ENCODE measurements around the gene KCTD19.
A peak's percentile ranks its signal among the peaks of the same experiment; 100 is the strongest.

Gene KCTD19

GRCh38 chr16:67254801-67255552 lies 71.6 kb downstream of the KCTD19 start:
- H3K27me3 ChIP-seq (ENCODE audit: control insufficient read depth, insufficient read depth, low read length), result no peaks in the 10 kb centered on the region
- H3K9me3 ChIP-seq (ENCODE audit: control insufficient read depth, low read length), result no peaks in the 10 kb centered on the region
- H3K36me3 ChIP-seq (ENCODE audit: control insufficient read depth, insufficient read depth, low read length), result no peaks in the 10 kb centered on the region
- TF ChIP-seq, protein P1, sequence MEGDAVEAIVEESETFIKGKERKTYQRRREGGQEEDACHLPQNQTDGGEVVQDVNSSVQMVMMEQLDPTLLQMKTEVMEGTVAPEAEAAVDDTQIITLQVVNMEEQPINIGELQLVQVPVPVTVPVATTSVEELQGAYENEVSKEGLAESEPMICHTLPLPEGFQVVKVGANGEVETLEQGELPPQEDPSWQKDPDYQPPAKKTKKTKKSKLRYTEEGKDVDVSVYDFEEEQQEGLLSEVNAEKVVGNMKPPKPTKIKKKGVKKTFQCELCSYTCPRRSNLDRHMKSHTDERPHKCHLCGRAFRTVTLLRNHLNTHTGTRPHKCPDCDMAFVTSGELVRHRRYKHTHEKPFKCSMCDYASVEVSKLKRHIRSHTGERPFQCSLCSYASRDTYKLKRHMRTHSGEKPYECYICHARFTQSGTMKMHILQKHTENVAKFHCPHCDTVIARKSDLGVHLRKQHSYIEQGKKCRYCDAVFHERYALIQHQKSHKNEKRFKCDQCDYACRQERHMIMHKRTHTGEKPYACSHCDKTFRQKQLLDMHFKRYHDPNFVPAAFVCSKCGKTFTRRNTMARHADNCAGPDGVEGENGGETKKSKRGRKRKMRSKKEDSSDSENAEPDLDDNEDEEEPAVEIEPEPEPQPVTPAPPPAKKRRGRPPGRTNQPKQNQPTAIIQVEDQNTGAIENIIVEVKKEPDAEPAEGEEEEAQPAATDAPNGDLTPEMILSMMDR (IDR thresholded peaks at IDR 0.05), result no peak
- peaks cover 8% of the 10 kb centered on the region for H3K4me1 ChIP-seq
- H3K27ac ChIP-seq, result no peak overlapping the region
- H3K79me2 ChIP-seq, result no peaks in the 10 kb centered on the region
- H2AFZ ChIP-seq, result no peak overlapping the region
- no peak overlapping the region for H3K9ac ChIP-seq
- H3K4me2 ChIP-seq (ENCODE audit: low read length), result no peak overlapping the region
- H3K4me3 ChIP-seq (ENCODE audit: low read depth, low read length), result no peak overlapping the region

GRCh38 chr16:67252609-67253497 lies 73.7 kb downstream of the KCTD19 start:
- no peaks in the 10 kb centered on the region for H3K9me3 ChIP-seq (ENCODE audit: control insufficient read depth, low read length)
- no peak overlapping the region for H2AFZ ChIP-seq
- no peak overlapping the region for H3K27ac ChIP-seq
- no peak overlapping the region for H3K9ac ChIP-seq
- peaks cover 2% of the 10 kb centered on the region for H3K4me1 ChIP-seq
- H3K27me3 ChIP-seq (ENCODE audit: control insufficient read depth, insufficient read depth, low read length), result no peaks in the 10 kb centered on the region
- TF ChIP-seq, protein P1 (IDR thresholded peaks at IDR 0.05), result no peak
- no peak overlapping the region for H3K4me2 ChIP-seq (ENCODE audit: low read length)
- H3K36me3 ChIP-seq (ENCODE audit: control insufficient read depth, insufficient read depth, low read length), result no peaks in the 10 kb centered on the region
- H3K4me3 ChIP-seq (ENCODE audit: low read depth, low read length), result no peak overlapping the region
- H3K79me2 ChIP-seq, result no peaks in the 10 kb centered on the region

DNA sequence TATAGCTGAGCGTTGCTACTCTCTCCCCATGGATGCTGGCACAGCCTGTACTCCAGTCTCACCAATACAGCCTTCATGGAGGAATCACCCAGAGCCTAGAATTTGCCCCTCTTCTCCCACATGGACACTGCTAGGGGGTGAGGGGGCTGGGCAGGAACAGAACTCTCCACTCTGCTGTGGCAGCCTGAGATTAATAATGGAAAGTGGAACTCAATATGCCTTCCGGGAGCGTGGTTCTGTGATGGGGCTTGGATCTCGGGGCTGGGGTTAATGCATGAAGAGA lies 76.6 kb downstream of the KCTD19 start:
- no peak overlapping the region for H3K4me2 ChIP-seq (ENCODE audit: low read length)
- H2AFZ ChIP-seq, result no peak overlapping the region
- H3K4me1 ChIP-seq, result peaks cover 8% of the 10 kb centered on the region
- no peaks in the 10 kb centered on the region for H3K27me3 ChIP-seq (ENCODE audit: control insufficient read depth, insufficient read depth, low read length)
- no peak overlapping the region for H3K4me3 ChIP-seq (ENCODE audit: low read depth, low read length)
- no peaks in the 10 kb centered on the region for H3K79me2 ChIP-seq
- TF ChIP-seq, protein P1 (IDR thresholded peaks at IDR 0.05), result no peak
- no peak overlapping the region for H3K9ac ChIP-seq
- H3K27ac ChIP-seq, result no peak overlapping the region
- H3K36me3 ChIP-seq (ENCODE audit: control insufficient read depth, insufficient read depth, low read length), result no peaks in the 10 kb centered on the region
- no peaks in the 10 kb centered on the region for H3K9me3 ChIP-seq (ENCODE audit: control insufficient read depth, low read length)

- TF ChIP-seq, protein P1 (IDR thresholded peaks at IDR 0.05), result no peak
- Histone ChIP-seq H3K27me3 (ENCODE audit: control insufficient read depth, insufficient read depth, low read length) (no peaks in the 10 kb centered on the region), H3K79me2 (no peaks in the 10 kb centered on the region), H3K9ac (no peak overlapping the region), H3K36me3 (ENCODE audit: control insufficient read depth, insufficient read depth, low read length) (no peaks in the 10 kb centered on the region), H3K4me3 (ENCODE audit: low read depth, low read length) (no peak overlapping the region), H3K4me2 (ENCODE audit: low read length) (peak overlapping the region; percentile 89), H3K9me3 (ENCODE audit: control insufficient read depth, low read length) (no peaks in the 10 kb centered on the region), H2AFZ (peak overlapping the region; percentile 77), H3K27ac (no peak overlapping the region), H3K4me1 (peaks cover 8% of the 10 kb centered on the region)
These were observed 77.1 kb downstream of the KCTD19 start for GRCh38 chr16:67249178-67250044.

Data from parathyroid adenoma (tissue), 2 donors.